HCT116 (cell line): Measurements from ENCODE around the gene ACOT11. TPM values are rescaled to one million over a fixed set of nuclear protein-coding genes. Genes with fewer than 3 reads are reported as not detected.

Source experiments
- ATAC-seq: fragments of 200-7000 bp; cut with Tn5 transposase; 2 replicates; pipeline ENCODE4 v1.9.1; 2020; ENCODE audit warnings: mild to moderate bottlenecking, moderate library complexity
- BruUV-seq: library from RNA; stranded (reverse); fragments of 400-500 nt; replicated peaks from 2 replicates; lab custom pipeline; 2021; lab: Mats Ljungman, UMichigan
- CTCF ChIA-PET: fragments of 300-600 bp; sonication (Branson Sonifier 250); formaldehyde crosslinking; loops from one replicate; lab custom pipeline; 2021; ENCODE audit warnings: antibody characterized with exemption; lab: Charles Lee
- POLR2A ChIA-PET: fragments of 300-600, 350-600 bp; sonication (Branson Sonifier 250); formaldehyde crosslinking; loops from one replicate; lab custom pipeline; 2021; ENCODE audit warnings: antibody characterized with exemption; lab: Charles Lee
- RAD21 ChIA-PET, 2 experiments: fragments of 300-600 bp; sonication (Branson Sonifier 250); formaldehyde crosslinking; loops; one replicate each; lab custom pipeline; 2023; ENCODE audit warnings: low total read pairs in 2 of 2; ENCODE audit not compliant: uncharacterized antibody in 2 of 2, unreplicated experiment in 2 of 2, low non-redundant PET in 1 of 2; lab: Charles Lee
- DNase-seq: peaks from one replicate; pipeline ENCODE4 v3.0.0-alpha.2; 2010; ENCODE audit warnings: low read depth, low spot score
- H2AFZ ChIP-seq: fragments of 200-600 bp; shearing (Covaris generic), sonication (generic); 2 replicates; pipeline ENCODE4 v1.6.1; 2017; ENCODE audit warnings: low read depth, mixed run types, mixed read lengths, antibody characterized with exemption, low read length; ENCODE audit not compliant: poor library complexity, severe bottlenecking
- H3K27ac ChIP-seq: 2 replicates; pipeline ENCODE4 v1.5.1; 2012; ENCODE audit warnings: low read depth, low read length
- H3K27me3 ChIP-seq: fragments of 200-600 bp; sonication (generic); 2 replicates; pipeline ENCODE4 v1.6.1; 2016; ENCODE audit warnings: mixed run types, low read length, mixed read lengths; ENCODE audit not compliant: insufficient read depth
- H3K36me3 ChIP-seq, 2 experiments: fragments of 200-500 bp in 1 of 2; fragments of 200-600 bp in 1 of 2; sonication (Bioruptor generic) in 1 of 2; sonication (generic) in 1 of 2; 2 replicates each; pipeline versions ENCODE4 v1.5.1 to v1.6.1; 2014 to 2016; ENCODE audit warnings: low read length in 2 of 2, inconsistent platforms in 1 of 2, mixed read lengths in 1 of 2, mixed run types in 1 of 2; ENCODE audit not compliant: insufficient read depth in 2 of 2, control insufficient read depth in 1 of 2
- H3K4me1 ChIP-seq, 2 experiments: fragments of 200-600 bp in 1 of 2; sonication (generic) in 1 of 2; 2 replicates each; pipeline versions ENCODE4 v1.5.1 to v1.6.1; 2012 to 2017; ENCODE audit warnings: low read length in 2 of 2, inconsistent platforms in 1 of 2, mild to moderate bottlenecking in 1 of 2, mixed read lengths in 1 of 2, mixed run types in 1 of 2, moderate library complexity in 1 of 2; ENCODE audit not compliant: insufficient read depth in 2 of 2, control insufficient read depth in 1 of 2
- H3K4me2 ChIP-seq: fragments of 200-600 bp; sonication (generic); 2 replicates; pipeline ENCODE4 v1.6.1; 2017; ENCODE audit warnings: mixed run types, low read length, mixed read lengths
- H3K4me3 ChIP-seq, 2 experiments: fragments of 200-600 bp in 1 of 2; sonication (generic) in 1 of 2; replicated peaks in 1 of 2; 2 replicates each; pipeline ENCODE4 v1.5.1; 2011 to 2016; ENCODE audit warnings: low read length in 2 of 2, control low read depth in 1 of 2, low read depth in 1 of 2, mild to moderate bottlenecking in 1 of 2, mixed read lengths in 1 of 2, mixed run types in 1 of 2
- H3K79me2 ChIP-seq: fragments of 200-600 bp; sonication (generic); 2 replicates; pipeline ENCODE4 v1.6.1; 2017; ENCODE audit warnings: mild to moderate bottlenecking, mixed run types, low read length, moderate library complexity, mixed read lengths; ENCODE audit not compliant: insufficient read depth
- H3K9ac ChIP-seq: fragments of 200-600 bp; sonication (generic); 2 replicates; pipeline ENCODE4 v1.6.1; 2016; ENCODE audit warnings: low read length, mixed read lengths
- H3K9me2 ChIP-seq: fragments of 200-600 bp; sonication (generic), shearing (Covaris generic); 2 replicates; pipeline ENCODE4 v1.6.1; 2017; ENCODE audit warnings: mixed run types, mild to moderate bottlenecking, moderate library complexity; ENCODE audit not compliant: insufficient read depth
- H3K9me3 ChIP-seq, 2 experiments: fragments of 200-500 bp in 1 of 2; fragments of 200-600 bp in 1 of 2; sonication (Bioruptor generic) in 1 of 2; sonication (generic) in 1 of 2; 2 replicates each; pipeline ENCODE4 v1.6.1; 2014 to 2017; ENCODE audit warnings: low read length in 2 of 2, mixed read lengths in 2 of 2, inconsistent platforms in 1 of 2, low read depth in 1 of 2, mild to moderate bottlenecking in 1 of 2, mixed run types in 1 of 2, moderate library complexity in 1 of 2; ENCODE audit not compliant: control insufficient read depth in 1 of 2, insufficient read depth in 1 of 2
- H4K20me1 ChIP-seq: fragments of 200-600 bp; sonication (generic), shearing (Covaris generic); 2 replicates; pipeline ENCODE4 v1.6.1; 2017; ENCODE audit warnings: mixed run types, mild to moderate bottlenecking, moderate library complexity; ENCODE audit not compliant: insufficient read depth
- CEBPB ChIP-seq: IDR thresholded peaks from 2 replicates; pipeline ENCODE4 v1.6.1; 2012; ENCODE audit warnings: low read depth
- EGR1 ChIP-seq: IDR thresholded peaks from 2 replicates; pipeline ENCODE4 v1.6.1; 2012; ENCODE audit warnings: low read depth
- JUND ChIP-seq: IDR thresholded peaks from 2 replicates; pipeline ENCODE4 v1.6.1; 2012
- MAX ChIP-seq: IDR thresholded peaks from 2 replicates; pipeline ENCODE4 v1.6.1; 2012
- SRF ChIP-seq: IDR thresholded peaks from 2 replicates; pipeline ENCODE4 v1.6.1; 2012; ENCODE audit warnings: low read depth
- TCF7L2 ChIP-seq: IDR thresholded peaks from 2 replicates; pipeline ENCODE4 v1.7.0; 2011; ENCODE audit warnings: borderline replicate concordance, inconsistent platforms; ENCODE audit not compliant: insufficient read depth, insufficient read length; ENCODE audit errors: extremely low read depth
- YY1 ChIP-seq: IDR thresholded peaks from 2 replicates; pipeline ENCODE4 v1.6.1; 2011; ENCODE audit warnings: low read length, low read depth, moderate library complexity, mild to moderate bottlenecking; ENCODE audit not compliant: insufficient replicate concordance; ENCODE audit errors: extremely low read depth
- intact Hi-C: fragments of 100-400 bp; cut with micrococcal nuclease; formaldehyde crosslinking; loops from 2 replicates; pipeline ENCODE4 v1.10.0; 2022
- total RNA-seq: library from RNA; stranded (reverse); gene quantifications from one replicate; pipeline ENCODE4 v1.2.1, GENCODE V29; 2021; ENCODE audit not compliant: unreplicated experiment
- TF ChIP-seq, protein P1 (sequence below): IDR thresholded peaks from 2 replicates; pipeline ENCODE4 v1.6.1; 2011; ENCODE audit warnings: mild to moderate bottlenecking, low read length, moderate library complexity; ENCODE audit not compliant: insufficient replicate concordance; ENCODE audit errors: extremely low read depth

ACOT11 gene
- total RNA-seq, 1 experiment from 2014 or later = 31.1 TPM

GRCh38 chr1:54610601-54611580 lies 62.9 kb downstream of the ACOT11 start:
- intact Hi-C loops = no loop called here
- Histone ChIP-seq H3K27me3 (no peaks in the 10 kb centered on the region), H3K9me2 (no peaks in the 10 kb centered on the region), H4K20me1 (no peaks in the 10 kb centered on the region), H3K79me2 (no peaks in the 10 kb centered on the region), H3K36me3 (peaks cover 0 to 5% of the 10 kb centered on the region in 2 experiments; a peak in 1 of 4 replicates), H3K9ac (no peak overlapping the region), H3K4me2 (no peak overlapping the region), H3K4me1 (peaks cover 0 to 7% of the 10 kb centered on the region in 2 experiments; a peak in 2 of 4 replicates), H3K27ac (no peak overlapping the region), H3K4me3 (no peak overlapping the region), H3K9me3 (no peaks in the 10 kb centered on the region), H2AFZ (no peak overlapping the region)
- no peak for ATAC-seq
- TF ChIP-seq, protein P1, sequence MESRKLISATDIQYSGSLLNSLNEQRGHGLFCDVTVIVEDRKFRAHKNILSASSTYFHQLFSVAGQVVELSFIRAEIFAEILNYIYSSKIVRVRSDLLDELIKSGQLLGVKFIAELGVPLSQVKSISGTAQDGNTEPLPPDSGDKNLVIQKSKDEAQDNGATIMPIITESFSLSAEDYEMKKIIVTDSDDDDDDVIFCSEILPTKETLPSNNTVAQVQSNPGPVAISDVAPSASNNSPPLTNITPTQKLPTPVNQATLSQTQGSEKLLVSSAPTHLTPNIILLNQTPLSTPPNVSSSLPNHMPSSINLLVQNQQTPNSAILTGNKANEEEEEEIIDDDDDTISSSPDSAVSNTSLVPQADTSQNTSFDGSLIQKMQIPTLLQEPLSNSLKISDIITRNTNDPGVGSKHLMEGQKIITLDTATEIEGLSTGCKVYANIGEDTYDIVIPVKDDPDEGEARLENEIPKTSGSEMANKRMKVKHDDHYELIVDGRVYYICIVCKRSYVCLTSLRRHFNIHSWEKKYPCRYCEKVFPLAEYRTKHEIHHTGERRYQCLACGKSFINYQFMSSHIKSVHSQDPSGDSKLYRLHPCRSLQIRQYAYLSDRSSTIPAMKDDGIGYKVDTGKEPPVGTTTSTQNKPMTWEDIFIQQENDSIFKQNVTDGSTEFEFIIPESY = no peak
- TF ChIP-seq TCF7L2 (no peak), YY1 (no peak), CEBPB (no peak), MAX (no peak), JUND (no peak), SRF (no peak), EGR1 (no peak)
- RAD21 ChIA-PET = no interaction called here
- CTCF ChIA-PET = no interaction called here
- no peak for DNase-seq
- POLR2A ChIA-PET = no interaction called here
- BruUV-seq = no TSS peak
